ENCODE results near the gene BNC2.

BNC2 gene

GRCh38 chr9:16750553-16750952, 119.9 kb downstream of the BNC2 start:
- no peaks in the 10 kb centered on the region for H3K36me3 Mint-ChIP-seq (ENCODE audit: low read depth)
- H3K4me3 Mint-ChIP-seq = no peak overlapping the region
- H3K4me1 Mint-ChIP-seq = no peaks in the 10 kb centered on the region
- no peaks in the 10 kb centered on the region for H3K9me3 Mint-ChIP-seq
- no peak overlapping the region for H3K27ac Mint-ChIP-seq
- peaks cover 4% of the 10 kb centered on the region for H3K27me3 Mint-ChIP-seq (ENCODE audit: low read depth, poor library complexity)
- no peak for TF ChIP-seq CTCF (IDR thresholded peaks at IDR 0.05)
- no peak for DNase-seq

- no peaks in the 10 kb centered on the region for H3K36me3 Mint-ChIP-seq (ENCODE audit: low read depth)
- no peaks in the 10 kb centered on the region for H3K9me3 Mint-ChIP-seq
- H3K27me3 Mint-ChIP-seq (ENCODE audit: low read depth, poor library complexity) = peaks cover 4% of the 10 kb centered on the region
- TF ChIP-seq CTCF (IDR thresholded peaks at IDR 0.05) = no peak
- H3K27ac Mint-ChIP-seq = no peak overlapping the region
- H3K4me1 Mint-ChIP-seq = no peaks in the 10 kb centered on the region
- H3K4me3 Mint-ChIP-seq = no peak overlapping the region
- no peak for DNase-seq
These were observed 125.1 kb downstream of the BNC2 start for GRCh38 chr9:16745359-16745758.

- no peak for TF ChIP-seq CTCF (IDR thresholded peaks at IDR 0.05)
- peaks cover 4% of the 10 kb centered on the region for H3K27me3 Mint-ChIP-seq (ENCODE audit: low read depth, poor library complexity)
- no peak overlapping the region for H3K4me3 Mint-ChIP-seq
- no peaks in the 10 kb centered on the region for H3K36me3 Mint-ChIP-seq (ENCODE audit: low read depth)
- DNase-seq = no peak
- no peaks in the 10 kb centered on the region for H3K4me1 Mint-ChIP-seq
- H3K27ac Mint-ChIP-seq = no peak overlapping the region
- H3K9me3 Mint-ChIP-seq = no peaks in the 10 kb centered on the region
These were observed 126.1 kb downstream of the BNC2 start for GRCh38 chr9:16744394-16744793.

GRCh38 chr9:16743375-16743774, 127.1 kb downstream of the BNC2 start:
- no peak overlapping the region for H3K27ac Mint-ChIP-seq
- no peaks in the 10 kb centered on the region for H3K36me3 Mint-ChIP-seq (ENCODE audit: low read depth)
- no peaks in the 10 kb centered on the region for H3K9me3 Mint-ChIP-seq
- H3K4me1 Mint-ChIP-seq = no peaks in the 10 kb centered on the region
- no peak for TF ChIP-seq CTCF (IDR thresholded peaks at IDR 0.05)
- peaks cover 3% of the 10 kb centered on the region for H3K27me3 Mint-ChIP-seq (ENCODE audit: low read depth, poor library complexity)
- H3K4me3 Mint-ChIP-seq = no peak overlapping the region
- no peak for DNase-seq

GRCh38 chr9:16735001-16735400, 135.5 kb downstream of the BNC2 start:
- DNase-seq = no peak
- no peak for TF ChIP-seq CTCF (IDR thresholded peaks at IDR 0.05)
- peaks cover 3% of the 10 kb centered on the region for H3K27me3 Mint-ChIP-seq (ENCODE audit: low read depth, poor library complexity)
- H3K9me3 Mint-ChIP-seq = no peaks in the 10 kb centered on the region
- peaks cover 5% of the 10 kb centered on the region for H3K4me1 Mint-ChIP-seq
- no peaks in the 10 kb centered on the region for H3K36me3 Mint-ChIP-seq (ENCODE audit: low read depth)
- H3K27ac Mint-ChIP-seq = no peak overlapping the region
- H3K4me3 Mint-ChIP-seq = no peak overlapping the region

- Mint-ChIP-seq H3K4me1 (peaks cover 26% of the 10 kb centered on the region), H3K9me3 (no peaks in the 10 kb centered on the region), H3K36me3 (ENCODE audit: low read depth) (no peaks in the 10 kb centered on the region), H3K4me3 (no peak overlapping the region), H3K27ac (no peak overlapping the region), H3K27me3 (ENCODE audit: low read depth, poor library complexity) (no peaks in the 10 kb centered on the region)
- DNase-seq = no peak
- TF ChIP-seq CTCF (IDR thresholded peaks at IDR 0.05) = no peak
These were observed 137.9 kb downstream of the BNC2 start for GRCh38 chr9:16732546-16732945.
